ENCODE data around the gene NTNG1.

GRCh38 chr1:107220036-107220435 is 79.2 kb downstream of the NTNG1 start:
- no peak for TF ChIP-seq POLR2A (IDR thresholded peaks at IDR 0.05)
- TF ChIP-seq CTCF (IDR thresholded peaks at IDR 0.05), result no peak
